ENCODE measurements around the gene SNX8.

The SNX8 gene

GRCh38 chr7:2266911-2267310 is 47.3 kb downstream of the SNX8 start:
- no peak for DNase-seq (ENCODE audit: low read depth in 1 of 2, low spot score in 1 of 2)

GRCh38 chr7:2264158-2264557 is 50.1 kb downstream of the SNX8 start:
- no peak for DNase-seq (ENCODE audit: low read depth in 1 of 2, low spot score in 1 of 2)

GRCh38 chr7:2263176-2263575 is 51.1 kb downstream of the SNX8 start:
- DNase-seq (ENCODE audit: low read depth in 1 of 2, low spot score in 1 of 2), result no peak

GRCh38 chr7:2261611-2262010 is 52.6 kb downstream of the SNX8 start:
- DNase-seq (ENCODE audit: low read depth in 1 of 2, low spot score in 1 of 2), result no peak

GRCh38 chr7:2260820-2261219 is 53.4 kb downstream of the SNX8 start:
- no peak for DNase-seq (ENCODE audit: low read depth in 1 of 2, low spot score in 1 of 2)

GRCh38 chr7:2259480-2259879 is 54.8 kb downstream of the SNX8 start:
- DNase-seq (ENCODE audit: low read depth in 1 of 2, low spot score in 1 of 2), result no peak

- DNase-seq (ENCODE audit: low read depth in 1 of 2, low spot score in 1 of 2), result no peak
Observed at GRCh38 chr7:2258661-2259365, 55.4 kb downstream of the SNX8 start.

- no peak for DNase-seq (ENCODE audit: low read depth in 1 of 2, low spot score in 1 of 2)
Observed at GRCh38 chr7:2257651-2258050, 56.6 kb downstream of the SNX8 start.

GRCh38 chr7:2257046-2257551 is 57.1 kb downstream of the SNX8 start:
- DNase-seq (ENCODE audit: low read depth in 1 of 2, low spot score in 1 of 2), result no peak

GRCh38 chr7:2256306-2257045 is 57.8 kb downstream of the SNX8 start:
- DNase-seq (ENCODE audit: low read depth in 1 of 2, low spot score in 1 of 2), result no peak

- no peak for DNase-seq (ENCODE audit: low read depth in 1 of 2, low spot score in 1 of 2)
Observed at GRCh38 chr7:2255145-2256139, 58.8 kb downstream of the SNX8 start.

- no peak for DNase-seq (ENCODE audit: low read depth in 1 of 2, low spot score in 1 of 2)
Observed at GRCh38 chr7:2254429-2255144, 59.7 kb downstream of the SNX8 start.

- DNase-seq (ENCODE audit: low read depth in 1 of 2, low spot score in 1 of 2), result no peak
Observed at GRCh38 chr7:2253525-2254244, 60.6 kb downstream of the SNX8 start.

GRCh38 chr7:2253021-2253420 is 61.2 kb downstream of the SNX8 start:
- no peak for DNase-seq (ENCODE audit: low read depth in 1 of 2, low spot score in 1 of 2)

- DNase-seq (ENCODE audit: low read depth in 1 of 2, low spot score in 1 of 2), result no peak
Observed at GRCh38 chr7:2251841-2252771, 62.1 kb downstream of the SNX8 start.

GRCh38 chr7:2251381-2251780 is 62.9 kb downstream of the SNX8 start:
- no peak for DNase-seq (ENCODE audit: low read depth in 1 of 2, low spot score in 1 of 2)

- DNase-seq (ENCODE audit: low read depth in 1 of 2, low spot score in 1 of 2), result no peak
Observed at GRCh38 chr7:2249744-2250323, 64.4 kb downstream of the SNX8 start.

GRCh38 chr7:2248984-2249694 is 65.1 kb downstream of the SNX8 start:
- DNase-seq (ENCODE audit: low read depth in 1 of 2, low spot score in 1 of 2), result no peak

All from activated CD4-positive, alpha-beta T cell treated with anti-CD3 and anti-CD28 coated beads, Interleukin-2, amount 50 U/mL, for 24 hours (primary cell).